IPS-15b (cell line): Measurements from ENCODE around the gene TBC1D3B.
"Not testable (repeated sequence)": the region's sequence is repeated elsewhere in the genome, so short reads cannot be mapped to it uniquely, and the experiment has no call there.

ENCODE experiments used
- H3K27me3 ChIP-seq: one replicate; pipeline ENCODE4 v1.6.1; 2013; ENCODE audit warnings: low read length; ENCODE audit not compliant: control insufficient read depth, insufficient read depth
- H3K36me3 ChIP-seq: one replicate; pipeline ENCODE4 v1.6.1; 2013; ENCODE audit warnings: low read length; ENCODE audit not compliant: control insufficient read depth, insufficient read depth
- H3K4me1 ChIP-seq: one replicate; pipeline ENCODE4 v1.6.1; 2013; ENCODE audit warnings: mild to moderate bottlenecking, low read length; ENCODE audit not compliant: control insufficient read depth, insufficient read depth
- H3K4me3 ChIP-seq: one replicate; pipeline ENCODE4 v1.5.1; 2013; ENCODE audit warnings: low read depth, low read length
- H3K9ac ChIP-seq: one replicate; pipeline ENCODE4 v1.6.1; 2013; ENCODE audit warnings: low read depth, mild to moderate bottlenecking, low read length
- H3K9me3 ChIP-seq: one replicate; pipeline ENCODE4 v1.6.1; 2013; ENCODE audit warnings: mild to moderate bottlenecking, low read length; ENCODE audit not compliant: control insufficient read depth, insufficient read depth

TBC1D3B gene

DNA sequence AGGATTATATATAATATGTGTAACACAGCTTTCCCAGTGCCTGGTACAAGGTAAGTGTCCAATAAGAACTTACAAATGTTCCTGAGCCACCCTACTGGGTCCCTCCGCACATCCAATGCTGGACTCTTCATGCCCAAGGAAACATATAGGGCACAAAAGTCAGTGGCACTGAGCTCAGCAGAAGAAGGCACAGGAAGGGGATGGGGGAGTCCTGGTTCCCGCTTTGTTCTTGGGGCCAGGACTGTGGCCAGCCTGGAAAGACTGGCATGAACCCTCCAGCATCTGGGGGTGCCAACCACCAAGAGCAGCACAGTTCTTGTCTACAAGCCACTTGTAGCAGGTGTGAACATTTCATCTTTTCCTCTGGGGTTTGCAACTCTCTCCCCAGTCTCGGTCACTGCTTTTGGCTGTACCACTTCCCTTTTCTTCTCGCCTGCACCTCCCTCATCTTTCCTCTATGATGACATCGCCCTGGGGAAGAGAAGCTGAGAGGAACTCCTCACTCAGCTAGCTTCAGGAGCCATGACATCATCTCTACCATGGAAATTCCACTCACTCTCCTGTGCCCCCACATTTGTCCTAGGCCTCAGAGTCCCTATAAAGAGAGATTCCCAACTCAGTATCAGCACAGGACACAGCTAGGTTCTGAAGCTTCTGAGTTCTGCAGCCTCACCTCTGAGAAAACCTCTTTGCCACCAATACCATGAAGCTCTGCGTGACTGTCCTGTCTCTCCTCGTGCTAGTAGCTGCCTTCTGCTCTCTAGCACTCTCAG lies 34.2 kb upstream of the TBC1D3B start, which contains the start of gene CCL4L2:
CCL4L2 (plus strand) TSS at position 625 of the 773 bp plus-strand sequence.
- H3K27me3 ChIP-seq, H3K4me1 ChIP-seq, H3K9ac ChIP-seq, H3K4me3 ChIP-seq, H3K36me3 ChIP-seq, H3K9me3 ChIP-seq: not testable (repeated sequence)

DNA sequence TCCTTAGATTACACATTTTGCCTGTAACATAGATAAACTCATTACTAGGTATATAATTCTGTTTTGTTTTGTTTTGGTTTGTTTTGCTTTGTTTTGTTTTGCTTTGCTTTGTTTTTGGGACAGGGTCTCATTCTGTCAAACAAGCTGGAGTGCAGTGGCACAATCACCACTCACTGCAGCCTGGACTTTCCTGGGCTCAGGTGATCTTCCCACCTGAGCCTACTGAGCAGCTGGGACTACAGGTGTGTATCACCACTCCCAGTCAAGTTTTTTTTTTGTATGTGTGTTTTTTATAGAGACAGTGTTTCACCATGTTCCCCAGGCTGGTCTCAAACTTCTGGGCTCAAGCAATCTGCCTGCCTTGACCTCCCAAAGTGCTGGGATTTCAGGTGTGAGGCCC lies 33.1 kb upstream of the TBC1D3B start:
- no peak overlapping the region for H3K4me3 ChIP-seq
- H3K27me3 ChIP-seq: no peaks in the 10 kb centered on the region
- H3K9ac ChIP-seq: no peak overlapping the region
- no peaks in the 10 kb centered on the region for H3K36me3 ChIP-seq
- H3K9me3 ChIP-seq: no peaks in the 10 kb centered on the region
- no peaks in the 10 kb centered on the region for H3K4me1 ChIP-seq

- not testable (repeated sequence) for H3K4me3 ChIP-seq, H3K4me1 ChIP-seq, H3K27me3 ChIP-seq, H3K36me3 ChIP-seq, H3K9me3 ChIP-seq, H3K9ac ChIP-seq
Measured at GRCh38 chr17:36207383-36207782, 30.9 kb upstream of the TBC1D3B start.

GRCh38 chr17:36206486-36206821 lies 30.0 kb upstream of the TBC1D3B start:
- not testable (repeated sequence) for H3K9ac ChIP-seq, H3K36me3 ChIP-seq, H3K4me3 ChIP-seq, H3K4me1 ChIP-seq, H3K27me3 ChIP-seq, H3K9me3 ChIP-seq

DNA sequence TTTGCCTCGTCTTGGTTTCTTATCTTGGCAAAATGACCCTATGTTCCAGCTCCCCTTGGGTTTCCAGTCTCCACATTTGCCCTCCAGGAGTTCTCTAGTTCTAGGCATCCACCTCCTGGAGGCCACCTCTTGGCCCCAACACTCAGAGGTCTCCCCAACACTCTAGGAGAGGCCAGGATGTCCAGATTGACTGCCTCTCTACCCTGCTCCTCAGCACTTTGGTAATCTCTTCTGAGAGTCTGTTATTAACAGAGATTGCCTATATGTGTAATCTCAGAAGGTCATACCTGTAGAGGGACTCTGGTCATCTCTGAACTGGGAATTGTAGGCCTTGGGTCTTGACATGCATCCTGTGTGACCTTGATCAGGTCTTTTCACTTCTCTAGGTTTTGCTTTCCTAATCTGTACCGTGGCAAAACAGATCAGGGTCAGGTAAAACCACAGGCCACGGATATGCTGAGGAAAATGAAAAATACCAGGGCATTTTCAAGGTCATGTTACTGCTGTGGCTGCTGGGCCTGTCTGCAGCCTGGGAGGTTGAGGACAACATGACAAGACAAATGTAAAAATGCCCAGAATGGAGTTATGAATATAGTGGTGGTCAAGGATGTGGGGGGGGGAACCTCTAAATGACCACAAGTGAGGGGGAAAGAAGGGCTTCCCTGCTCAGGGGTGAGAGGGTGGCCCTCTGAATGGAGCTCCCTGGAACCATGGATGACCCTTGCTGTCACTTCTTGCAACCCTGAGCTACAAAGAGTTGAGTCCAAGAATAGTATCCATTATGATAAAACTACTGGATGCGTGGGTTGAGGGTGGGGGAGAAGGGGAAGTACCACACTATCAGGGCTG lies 29.4 kb upstream of the TBC1D3B start:
- Histone ChIP-seq H3K9me3 (no peaks in the 10 kb centered on the region), H3K27me3 (no peaks in the 10 kb centered on the region), H3K4me3 (no peak overlapping the region), H3K9ac (no peak overlapping the region), H3K4me1 (peaks cover 3% of the 10 kb centered on the region), H3K36me3 (no peaks in the 10 kb centered on the region)

GRCh38 chr17:36204724-36205500 lies 28.5 kb upstream of the TBC1D3B start:
- no peaks in the 10 kb centered on the region for H3K27me3 ChIP-seq
- H3K4me3 ChIP-seq: no peak overlapping the region
- peaks cover 3% of the 10 kb centered on the region for H3K4me1 ChIP-seq
- H3K9me3 ChIP-seq: no peaks in the 10 kb centered on the region
- no peak overlapping the region for H3K9ac ChIP-seq
- no peaks in the 10 kb centered on the region for H3K36me3 ChIP-seq

DNA sequence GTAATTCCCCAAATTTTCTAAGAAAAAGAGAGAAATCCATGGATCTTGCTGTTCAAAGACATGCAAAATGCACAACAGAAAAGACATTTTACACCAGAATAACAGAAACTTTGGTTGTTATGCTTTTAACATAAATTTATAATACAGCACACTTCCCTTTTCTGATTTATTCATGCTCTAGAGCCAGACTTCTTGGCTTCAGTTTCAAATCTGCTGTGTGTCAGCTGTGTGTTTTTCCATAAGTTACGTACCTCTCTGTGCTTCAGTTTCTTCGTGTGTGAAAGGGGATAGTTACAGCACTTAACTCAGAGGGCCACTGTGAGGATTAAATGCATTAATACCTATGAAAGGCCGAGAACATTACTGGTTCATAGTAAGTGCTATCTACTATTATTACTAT lies 26.9 kb upstream of the TBC1D3B start:
- Histone ChIP-seq H3K36me3 (no peaks in the 10 kb centered on the region), H3K9me3 (no peaks in the 10 kb centered on the region), H3K4me1 (peaks cover 3% of the 10 kb centered on the region), H3K4me3 (no peak overlapping the region), H3K9ac (no peak overlapping the region), H3K27me3 (no peaks in the 10 kb centered on the region)

DNA sequence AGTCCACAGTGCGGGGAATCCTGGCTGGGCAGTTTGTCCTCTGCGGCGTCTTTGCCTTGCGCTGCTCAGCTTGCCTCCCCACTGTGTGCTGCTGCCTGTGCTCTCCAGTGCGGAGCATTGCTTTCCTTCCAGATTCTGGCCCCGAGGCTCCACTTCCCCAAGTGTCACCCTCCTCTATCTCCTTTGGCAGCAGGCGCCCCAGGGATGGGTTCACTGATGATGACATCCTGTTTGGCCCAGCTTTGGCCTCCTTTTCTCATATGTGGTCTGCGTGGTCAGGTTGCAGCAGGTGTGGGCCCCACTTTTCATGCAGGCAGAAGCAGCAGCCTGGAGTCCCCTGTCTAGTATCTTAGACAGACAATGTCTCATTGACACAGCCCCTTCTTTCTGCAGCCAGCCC lies 25.1 kb upstream of the TBC1D3B start:
- not testable (repeated sequence) for H3K9me3 ChIP-seq, H3K36me3 ChIP-seq, H3K27me3 ChIP-seq, H3K4me3 ChIP-seq, H3K4me1 ChIP-seq, H3K9ac ChIP-seq

- H3K27me3 ChIP-seq, H3K9me3 ChIP-seq, H3K4me1 ChIP-seq, H3K36me3 ChIP-seq, H3K9ac ChIP-seq, H3K4me3 ChIP-seq: not testable (repeated sequence)
Measured at GRCh38 chr17:36201102-36201501, 24.7 kb upstream of the TBC1D3B start.

GRCh38 chr17:36198831-36199465 lies 22.5 kb upstream of the TBC1D3B start:
- no peaks in the 10 kb centered on the region for H3K9me3 ChIP-seq
- peaks cover 3% of the 10 kb centered on the region for H3K4me1 ChIP-seq
- peaks cover 4% of the 10 kb centered on the region for H3K27me3 ChIP-seq
- H3K36me3 ChIP-seq: no peaks in the 10 kb centered on the region
- H3K4me3 ChIP-seq: no peak overlapping the region
- H3K9ac ChIP-seq: no peak overlapping the region

DNA sequence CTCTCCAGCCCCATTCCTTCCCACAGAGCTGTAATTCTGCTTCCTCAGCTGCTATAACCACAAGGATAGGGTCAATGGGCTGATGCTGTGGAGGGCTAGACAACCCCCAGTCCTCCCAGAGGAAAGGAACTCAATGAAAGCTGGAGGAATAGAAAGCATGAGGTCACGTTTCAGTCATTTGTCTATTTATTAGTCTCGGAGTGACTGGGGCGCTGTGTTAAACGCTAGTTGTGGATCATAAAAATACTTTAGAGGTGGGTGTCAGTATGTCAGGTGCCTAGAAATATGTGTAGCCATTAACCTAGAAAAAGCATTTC lies 20.9 kb upstream of the TBC1D3B start:
- Histone ChIP-seq H3K4me1 (peaks cover 4% of the 10 kb centered on the region), H3K27me3 (peaks cover 4% of the 10 kb centered on the region), H3K36me3 (no peaks in the 10 kb centered on the region), H3K4me3 (no peak overlapping the region), H3K9me3 (no peaks in the 10 kb centered on the region), H3K9ac (no peak overlapping the region)
